Colonic mucosa (tissue), 4 donors: Measurements from ENCODE around the gene BIN1. TPM values are rescaled to one million over a fixed set of nuclear protein-coding genes. Genes with fewer than 3 reads are reported as not detected.

ENCODE experiments used
- DNase-seq: peaks from one replicate; pipeline ENCODE4 v3.0.0-alpha.2; 2020
- H3K27ac ChIP-seq: fragments of 200-600 bp; one replicate; pipeline ENCODE4 v1.8.0; 2021
- H3K27me3 ChIP-seq: fragments of 200-600 bp; one replicate; pipeline ENCODE4 v1.8.0; 2021
- H3K36me3 ChIP-seq: fragments of 200-600 bp; one replicate; pipeline ENCODE4 v1.8.0; 2021
- H3K4me1 ChIP-seq: fragments of 200-600 bp; one replicate; pipeline ENCODE4 v1.8.0; 2021; ENCODE audit warnings: mild to moderate bottlenecking
- H3K4me3 ChIP-seq: fragments of 200-600 bp; one replicate; pipeline ENCODE4 v1.8.0; 2021
- H3K9ac ChIP-seq, 2 donors: one replicate each; pipeline ENCODE4 v1.7.0; 2013; ENCODE audit warnings: control low read depth in 2 of 2, low read depth in 2 of 2, low read length in 2 of 2
- H3K9me3 ChIP-seq: fragments of 200-600 bp; one replicate; pipeline ENCODE4 v1.8.0; 2021
- CTCF ChIP-seq: fragments of 200-600 bp; IDR thresholded peaks from one replicate; pipeline ENCODE4 v1.8.0; 2022; ENCODE audit warnings: antibody characterized with exemption, mild to moderate bottlenecking
- intact Hi-C: fragments of 100-400 bp; cut with DNase I; formaldehyde crosslinking; loops from one replicate; pipeline ENCODE4 v1.14.1; 2022
- total RNA-seq, 2 donors: library from RNA; stranded (reverse); fragmentation: NEBNext Ultra II Directional in 1 of 2; extraction: Animal tissue kit (Norgen Biotek cat#: 25700) in 1 of 2; gene quantifications; one replicate each; pipeline ENCODE4 v1.2.1, GENCODE V29; 2021
- donor health status: healthy.
- donor health status: DM: no; HTN: no; CAD: no.
- donor health status: DM: no; HTN: no; CAD: no.

BIN1 gene
- total RNA-seq, 2 donors from 2014 or later: 38.5 to 60.8 TPM

GRCh38 chr2:127065940-127066318 lies 41.0 kb downstream of the BIN1 start:
- no peak for DNase-seq
- intact Hi-C loops: loop anchor here (5.0 to 10.0 kb wide), 3 partner anchors 76 to 226 kb away; partner anchors contain the start of gene ERCC3
- H3K4me3 ChIP-seq: no peak overlapping the region
- no peak overlapping the region for H3K27ac ChIP-seq
- no peaks in the 10 kb centered on the region for H3K9me3 ChIP-seq
- H3K36me3 ChIP-seq: no peaks in the 10 kb centered on the region
- peak overlapping the region in 1 of 2 donors; percentile 18 for H3K9ac ChIP-seq
- H3K4me1 ChIP-seq: peaks cover 16% of the 10 kb centered on the region
- H3K27me3 ChIP-seq: no peaks in the 10 kb centered on the region
- TF ChIP-seq CTCF: no peak

- no peak overlapping the region for H3K9ac ChIP-seq
- H3K27me3 ChIP-seq: no peaks in the 10 kb centered on the region
- peak overlapping the region; percentile 55 for H3K27ac ChIP-seq
- intact Hi-C loops: loop anchor here (5.0 to 10.0 kb wide), 3 partner anchors 77 to 227 kb away; partner anchors contain the start of gene ERCC3
- TF ChIP-seq CTCF: no peak
- no peaks in the 10 kb centered on the region for H3K9me3 ChIP-seq
- no peaks in the 10 kb centered on the region for H3K36me3 ChIP-seq
- DNase-seq: no peak
- no peak overlapping the region for H3K4me3 ChIP-seq
- peaks cover 16% of the 10 kb centered on the region for H3K4me1 ChIP-seq
These were observed 41.5 kb downstream of the BIN1 start for GRCh38 chr2:127065299-127065939.

GRCh38 chr2:127064642-127065250 lies 42.2 kb downstream of the BIN1 start:
- Histone ChIP-seq H3K9me3 (no peaks in the 10 kb centered on the region), H3K4me1 (peaks cover 16% of the 10 kb centered on the region), H3K36me3 (no peaks in the 10 kb centered on the region), H3K27ac (peak overlapping the region; percentile 55), H3K4me3 (no peak overlapping the region), H3K9ac (peak overlapping the region in 1 of 2 donors; percentile 1), H3K27me3 (no peaks in the 10 kb centered on the region)
- DNase-seq: peak; percentile 81
- intact Hi-C loops: loop anchor here (5.0 to 10.0 kb wide), 3 partner anchors 78 to 228 kb away; partner anchors contain the start of gene ERCC3
- TF ChIP-seq CTCF: no peak

- H3K4me3 ChIP-seq: no peak overlapping the region
- peaks cover 16% of the 10 kb centered on the region for H3K4me1 ChIP-seq
- peak overlapping the region in 1 of 2 donors; percentile 1 for H3K9ac ChIP-seq
- no peaks in the 10 kb centered on the region for H3K36me3 ChIP-seq
- H3K9me3 ChIP-seq: no peaks in the 10 kb centered on the region
- intact Hi-C loops: loop anchor here (10.0 kb wide), 1 partner anchor 111 kb away; no protein-coding TSS in a partner anchor
- peak overlapping the region; percentile 55 for H3K27ac ChIP-seq
- TF ChIP-seq CTCF: no peak
- H3K27me3 ChIP-seq: no peaks in the 10 kb centered on the region
- no peak for DNase-seq
These were observed 43.0 kb downstream of the BIN1 start for GRCh38 chr2:127063701-127064590.
